ENCODE results near the gene CLDN4.
A peak's percentile ranks its signal among the peaks of the same experiment; 100 is the strongest.

- no peak for TF ChIP-seq CTCF (IDR thresholded peaks at IDR 0.05)
- TF ChIP-seq POLR2A (IDR thresholded peaks at IDR 0.05): no peak
- TF ChIP-seq POLR2AphosphoS5 (IDR thresholded peaks at IDR 0.05; ENCODE audit: insufficient read depth in 1 of 2, low read depth in 1 of 2): peak in 1 of 2 donors; percentile 67
Observed at GRCh38 chr7:73879977-73880681, 49.3 kb downstream of the CLDN4 start.

Data from vagina (tissue), 2 donors.